HepG2 (cell line): ENCODE results near the gene NBPF1. TPM values are rescaled to one million over a fixed set of nuclear protein-coding genes. Genes with fewer than 3 reads are reported as not detected.

Experiments
- DNMT1 ChIP-seq: sonication (generic); formaldehyde crosslinking; IDR thresholded peaks from 2 replicates; pipeline ENCODE4 v1.5.1; 2020; ENCODE audit warnings: mild to moderate bottlenecking, missing genetic modification reagents
- E2F5 ChIP-seq: sonication (generic); formaldehyde crosslinking; conservative IDR thresholded peaks from 2 replicates; pipeline ENCODE4 v1.4.0; 2020; ENCODE audit warnings: missing genetic modification reagents
- GPN1 ChIP-seq: sonication (generic); formaldehyde crosslinking; IDR thresholded peaks from 2 replicates; pipeline ENCODE4 v1.5.1; 2020; ENCODE audit warnings: missing genetic modification reagents, borderline replicate concordance
- GTF2F1 ChIP-seq: fragments of 150-350 bp; IDR thresholded peaks from 2 replicates; pipeline ENCODE4 v1.6.1; 2014; ENCODE audit warnings: low read length
- HBP1 ChIP-seq: IDR thresholded peaks from 2 replicates; pipeline ENCODE4 v1.6.1; 2016; ENCODE audit warnings: low read depth, control low read depth
- JARID2 ChIP-seq: sonication (generic); formaldehyde crosslinking; IDR thresholded peaks from 2 replicates; pipeline ENCODE4 v1.8.1; 2023; ENCODE audit warnings: missing genetic modification reagents, inconsistent platforms; ENCODE audit not compliant: insufficient replicate concordance
- KLF13 ChIP-seq: sonication (generic); formaldehyde crosslinking; IDR thresholded peaks from 2 replicates; pipeline ENCODE4 v1.4.0; 2020; ENCODE audit warnings: mild to moderate bottlenecking, missing genetic modification reagents
- NONO ChIP-seq, 2 experiments: fragments of 450-650 bp in 1 of 2; sonication (generic) in 1 of 2; formaldehyde crosslinking in 1 of 2; IDR thresholded peaks in 1 of 2; conservative IDR thresholded peaks in 1 of 2; 2 replicates each; pipeline versions ENCODE4 v1.6.1 to v1.8.0; 2017 to 2022; ENCODE audit warnings: mild to moderate bottlenecking in 1 of 2, missing genetic modification reagents in 1 of 2, moderate library complexity in 1 of 2
- SAP130 ChIP-seq: IDR thresholded peaks from 2 replicates; pipeline ENCODE4 v1.6.1; 2016; ENCODE audit warnings: low read depth
- ZBTB38 ChIP-seq: sonication (generic); formaldehyde crosslinking; IDR thresholded peaks from 2 replicates; pipeline ENCODE4 v1.5.1; 2020; ENCODE audit warnings: mild to moderate bottlenecking, missing genetic modification reagents
- ZMAT3 ChIP-seq: sonication (generic); formaldehyde crosslinking; conservative IDR thresholded peaks from 2 replicates; pipeline ENCODE4 v1.7.0; 2021; ENCODE audit warnings: missing genetic modification reagents
- ZMAT5 ChIP-seq: sonication (generic); formaldehyde crosslinking; IDR thresholded peaks from 2 replicates; pipeline ENCODE4 v1.5.0; 2020; ENCODE audit warnings: mild to moderate bottlenecking, low read depth, missing genetic modification reagents, borderline replicate concordance
- ZNF138 ChIP-seq: sonication (generic); formaldehyde crosslinking; IDR thresholded peaks from 2 replicates; pipeline ENCODE4 v1.5.0; 2020; ENCODE audit warnings: mild to moderate bottlenecking, low read depth, missing genetic modification reagents
- ZNF318 ChIP-seq: sonication (generic); formaldehyde crosslinking; IDR thresholded peaks from 2 replicates; pipeline ENCODE4 v1.4.0; 2020; ENCODE audit warnings: mild to moderate bottlenecking, missing genetic modification reagents
- ZNF605 ChIP-seq: sonication (generic); formaldehyde crosslinking; IDR thresholded peaks from 2 replicates; pipeline ENCODE4 v1.8.0; 2022; ENCODE audit warnings: mild to moderate bottlenecking, missing genetic modification reagents
- ZNF891 ChIP-seq: sonication (generic); formaldehyde crosslinking; IDR thresholded peaks from 2 replicates; pipeline ENCODE4 v1.5.0; 2020; ENCODE audit warnings: mild to moderate bottlenecking, missing genetic modification reagents
- ZSCAN21 ChIP-seq: sonication (generic); formaldehyde crosslinking; IDR thresholded peaks from 2 replicates; pipeline ENCODE4 v1.8.0; 2022; ENCODE audit warnings: mild to moderate bottlenecking, missing genetic modification reagents, moderate library complexity, borderline replicate concordance
- ZSCAN9 ChIP-seq: IDR thresholded peaks from 2 replicates; pipeline ENCODE4 v1.6.1; 2016; ENCODE audit warnings: borderline replicate concordance
- polyA plus RNA-seq, 8 experiments: library from polyadenylated mRNA; depleted of rRNA in 3 of 8; stranded (reverse) in 7 of 8; unstranded in 1 of 8; fragments of >200 nt; fragmentation: Illumina TruSeq in 4 of 8; extraction: Trizol in 4 of 8; gene quantifications; 2 replicates each; pipeline versions ENCODE4 v1.2.1 to v1.2.3, GENCODE V29; 2011 to 2016; ENCODE audit warnings: low read depth in 4 of 8, missing spikeins in 1 of 8, mixed read lengths in 1 of 8; ENCODE audit not compliant: insufficient read depth in 1 of 8
- total RNA-seq, 5 experiments: library from RNA; depleted of rRNA; stranded (reverse); fragments of >200 nt; fragmentation: Illumina TruSeq; extraction: Trizol; gene quantifications; 2 replicates each; pipeline ENCODE4 v1.2.3, GENCODE V29; 2016; ENCODE audit warnings: low read depth in 1 of 5

NBPF1 gene
- total and polyA plus RNA-seq, 2 of the 13 experiments (the other 11 are each of a cell fraction or from before 2014, with no cell fraction given): 30.3 to 35.6 TPM

- TF ChIP-seq ZNF318 (no peak), ZSCAN21 (CRISPR knock-in tag) (peak; percentile 35; the same call in 1 of the 2 replicates), HBP1 (CRISPR knock-in tag) (no peak), GPN1 (CRISPR knock-in tag) (no peak; the same call in 1 of the 2 replicates), NONO (IDR thresholded peaks at IDR 0.05) (no peak), NONO (CRISPR knock-in tag; conservative IDR thresholded peaks at IDR 0.05) (0 out of 2 replicates have a peak, but pooled peaks have one; percentile 13), KLF13 (CRISPR knock-in tag) (no peak), ZMAT5 (CRISPR knock-in tag) (no peak), ZSCAN9 (CRISPR knock-in tag) (no peak), DNMT1 (CRISPR knock-in tag) (peak; percentile 39; the same call in 1 of the 2 replicates), ZBTB38 (CRISPR knock-in tag) (peak; percentile 32; the same call in 1 of the 2 replicates), ZNF138 (CRISPR knock-in tag) (0 out of 2 replicates have a peak, but pooled peaks have one; percentile 59), ZNF605 (CRISPR knock-in tag) (no peak), E2F5 (CRISPR knock-in tag) (no peak), SAP130 (CRISPR knock-in tag) (no peak), GTF2F1 (no peak), ZMAT3 (CRISPR knock-in tag) (no peak), ZNF891 (CRISPR knock-in tag) (no peak), JARID2 (CRISPR knock-in tag) (no peak)
Measured at GRCh38 chr1:16625497-16626408, 12.4 kb upstream of the NBPF1 start (continued).
